RWPE2 (cell line): ENCODE measurements around the gene AADAC.

Experiments
- ATAC-seq: fragments of 200-7000 bp; cut with Tn5 transposase; 3 replicates; pipeline ENCODE4 v1.9.1; 2021; ENCODE audit warnings: low read depth
- DNase-seq: peaks from one replicate; pipeline ENCODE4 v3.0.0-alpha.2; 2020; ENCODE audit warnings: low spot score
- H3K27ac ChIP-seq: fragments of 450-650 bp; 2 replicates; pipeline ENCODE4 v1.5.1; 2017; ENCODE audit warnings: mild to moderate bottlenecking; ENCODE audit not compliant: poor library complexity, severe bottlenecking
- H3K27me3 ChIP-seq: fragments of 250-450 bp; sonication (Bioruptor Pico); 2 replicates; pipeline ENCODE4 v1.5.1; 2021; ENCODE audit warnings: mild to moderate bottlenecking, moderate library complexity; ENCODE audit not compliant: insufficient read depth, poor library complexity, severe bottlenecking
- H3K36me3 ChIP-seq: fragments of 250-450 bp; sonication (Bioruptor Pico); 2 replicates; pipeline ENCODE4 v1.5.1; 2020; ENCODE audit warnings: low read depth, mild to moderate bottlenecking, moderate library complexity
- H3K4me1 ChIP-seq: fragments of 250-450 bp; sonication (Bioruptor Pico); 2 replicates; pipeline ENCODE4 v1.5.1; 2021; ENCODE audit warnings: mild to moderate bottlenecking, moderate library complexity; ENCODE audit not compliant: insufficient read depth, poor library complexity, severe bottlenecking
- H3K4me3 ChIP-seq: fragments of 250-450 bp; sonication (Bioruptor Pico); 2 replicates; pipeline ENCODE4 v1.5.1; 2021; ENCODE audit warnings: mild to moderate bottlenecking, moderate library complexity; ENCODE audit not compliant: severe bottlenecking
- H3K9me3 ChIP-seq: fragments of 250-450 bp; sonication (Bioruptor Pico); 2 replicates; pipeline ENCODE4 v1.5.1; 2021; ENCODE audit warnings: mild to moderate bottlenecking, moderate library complexity; ENCODE audit not compliant: severe bottlenecking
- TF ChIP-seq, protein P1 (sequence below): fragments of 450-650 bp; IDR thresholded peaks from one replicate; pipeline ENCODE4 v1.5.1; 2017; ENCODE audit warnings: mild to moderate bottlenecking, moderate library complexity; ENCODE audit not compliant: poor library complexity, severe bottlenecking

Gene AADAC

GRCh38 chr3:151837057-151837456, 23.1 kb downstream of the AADAC start:
- TF ChIP-seq, protein P1, sequence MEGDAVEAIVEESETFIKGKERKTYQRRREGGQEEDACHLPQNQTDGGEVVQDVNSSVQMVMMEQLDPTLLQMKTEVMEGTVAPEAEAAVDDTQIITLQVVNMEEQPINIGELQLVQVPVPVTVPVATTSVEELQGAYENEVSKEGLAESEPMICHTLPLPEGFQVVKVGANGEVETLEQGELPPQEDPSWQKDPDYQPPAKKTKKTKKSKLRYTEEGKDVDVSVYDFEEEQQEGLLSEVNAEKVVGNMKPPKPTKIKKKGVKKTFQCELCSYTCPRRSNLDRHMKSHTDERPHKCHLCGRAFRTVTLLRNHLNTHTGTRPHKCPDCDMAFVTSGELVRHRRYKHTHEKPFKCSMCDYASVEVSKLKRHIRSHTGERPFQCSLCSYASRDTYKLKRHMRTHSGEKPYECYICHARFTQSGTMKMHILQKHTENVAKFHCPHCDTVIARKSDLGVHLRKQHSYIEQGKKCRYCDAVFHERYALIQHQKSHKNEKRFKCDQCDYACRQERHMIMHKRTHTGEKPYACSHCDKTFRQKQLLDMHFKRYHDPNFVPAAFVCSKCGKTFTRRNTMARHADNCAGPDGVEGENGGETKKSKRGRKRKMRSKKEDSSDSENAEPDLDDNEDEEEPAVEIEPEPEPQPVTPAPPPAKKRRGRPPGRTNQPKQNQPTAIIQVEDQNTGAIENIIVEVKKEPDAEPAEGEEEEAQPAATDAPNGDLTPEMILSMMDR, result no peak
- H3K4me3 ChIP-seq, result no peak overlapping the region
- H3K27me3 ChIP-seq, result no peaks in the 10 kb centered on the region
- ATAC-seq (peak; percentile 97), DNase-seq (no peak)
- no peaks in the 10 kb centered on the region for H3K9me3 ChIP-seq
- no peaks in the 10 kb centered on the region for H3K36me3 ChIP-seq
- peak overlapping the region; percentile 63 for H3K27ac ChIP-seq
- peaks cover 26% of the 10 kb centered on the region for H3K4me1 ChIP-seq

DNA sequence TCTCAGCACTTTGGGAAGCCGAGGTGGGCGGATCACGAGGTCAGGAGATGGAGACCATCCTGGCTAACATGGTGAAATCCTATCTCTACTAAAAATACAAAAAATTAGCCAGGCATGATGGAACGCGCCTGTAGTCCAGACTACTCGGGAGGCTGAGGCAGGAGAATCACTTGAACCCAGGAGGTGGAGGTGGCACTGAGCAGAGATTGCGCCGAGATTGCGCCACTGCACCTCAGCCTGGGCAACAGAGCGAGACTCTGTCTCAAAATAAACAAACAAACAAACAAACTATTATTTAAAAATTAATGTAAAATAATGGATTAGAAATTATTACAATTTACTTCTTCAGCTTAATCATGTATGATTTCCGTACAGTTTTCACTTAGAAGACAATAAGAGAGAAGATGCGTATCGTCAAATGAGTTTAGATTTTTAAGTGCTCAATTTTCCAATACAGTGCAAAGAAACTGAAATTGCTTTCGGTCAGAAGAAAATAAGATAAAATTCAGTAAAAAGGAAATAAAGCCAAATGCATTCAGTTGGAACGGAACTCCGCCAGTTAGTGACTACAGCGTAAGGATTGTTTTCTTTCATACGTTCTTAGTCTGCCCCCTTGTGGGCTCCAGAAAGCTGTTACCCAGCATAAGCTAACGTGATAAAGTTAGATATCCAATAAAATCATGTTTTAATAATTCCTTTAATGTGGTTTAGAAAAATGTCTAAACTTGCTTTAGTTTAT, 24.8 kb downstream of the AADAC start:
- Histone ChIP-seq H3K27me3 (no peaks in the 10 kb centered on the region), H3K4me3 (no peak overlapping the region), H3K4me1 (peaks cover 26% of the 10 kb centered on the region), H3K9me3 (no peaks in the 10 kb centered on the region), H3K36me3 (no peaks in the 10 kb centered on the region), H3K27ac (no peak overlapping the region)
- DNase-seq (no peak), ATAC-seq (peak; percentile 73)
- TF ChIP-seq, protein P1, result peak; percentile 89

DNA sequence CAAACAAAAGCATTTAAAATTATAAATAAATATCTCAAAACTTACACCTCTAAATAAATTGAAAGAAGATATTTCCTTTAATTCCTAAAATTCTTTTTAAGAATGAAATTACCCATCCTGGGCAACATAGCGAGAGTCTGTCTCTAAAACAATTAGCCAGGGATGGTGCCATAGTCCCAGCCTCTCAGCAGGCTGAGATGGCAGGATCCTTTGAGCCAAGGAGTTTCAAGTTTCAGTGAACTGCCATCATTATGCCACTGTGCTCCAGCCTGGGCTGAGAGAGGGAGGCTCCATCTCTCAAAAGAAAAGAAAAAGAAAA, 25.4 kb downstream of the AADAC start:
- no peak for ATAC-seq

DNA sequence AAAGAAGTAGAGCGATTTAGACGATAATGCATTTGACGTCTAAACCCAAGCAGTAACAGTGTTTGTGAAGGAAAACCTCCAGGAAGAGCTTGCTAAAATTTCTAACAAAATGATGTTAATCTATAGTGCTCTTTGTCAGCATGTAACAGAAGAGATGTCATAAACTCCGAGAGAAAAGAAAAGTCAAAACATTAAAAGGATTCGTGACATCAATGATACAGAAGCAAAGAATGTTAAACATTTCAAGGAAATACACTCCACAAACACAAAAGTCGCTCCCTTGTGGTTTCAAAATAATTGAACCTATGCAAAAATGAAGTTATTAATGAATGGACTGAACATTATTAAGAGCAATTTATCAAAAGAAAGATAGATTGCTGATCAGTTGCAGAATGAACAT, 27.9 kb downstream of the AADAC start:
- peaks cover 18% of the 10 kb centered on the region for H3K4me1 ChIP-seq
- H3K4me3 ChIP-seq, result no peak overlapping the region
- TF ChIP-seq, protein P1, result no peak
- no peaks in the 10 kb centered on the region for H3K36me3 ChIP-seq
- ATAC-seq, result no peak
- no peaks in the 10 kb centered on the region for H3K27me3 ChIP-seq
- H3K9me3 ChIP-seq, result no peaks in the 10 kb centered on the region
- DNase-seq, result no peak
- H3K27ac ChIP-seq, result no peak overlapping the region

More for the DNA sequence above, 25.4 kb downstream of the AADAC start:
- no peaks in the 10 kb centered on the region for H3K9me3 ChIP-seq
- DNase-seq, result no peak
- H3K4me3 ChIP-seq, result no peak overlapping the region
- H3K27ac ChIP-seq, result no peak overlapping the region
- H3K27me3 ChIP-seq, result no peaks in the 10 kb centered on the region
- peaks cover 26% of the 10 kb centered on the region for H3K4me1 ChIP-seq
- TF ChIP-seq, protein P1, result peak; percentile 57
- H3K36me3 ChIP-seq, result no peaks in the 10 kb centered on the region

- ATAC-seq (no peak), DNase-seq (no peak)
- H3K27ac ChIP-seq, result no peak overlapping the region
- no peaks in the 10 kb centered on the region for H3K36me3 ChIP-seq
- H3K9me3 ChIP-seq, result no peaks in the 10 kb centered on the region
- TF ChIP-seq, protein P1, result no peak
- H3K4me3 ChIP-seq, result no peak overlapping the region
- H3K27me3 ChIP-seq, result no peaks in the 10 kb centered on the region
- H3K4me1 ChIP-seq, result peaks cover 6% of the 10 kb centered on the region
Measured at GRCh38 chr3:151843275-151843674, 29.4 kb downstream of the AADAC start.
